HUES64 (cell line): ENCODE results near the gene PDLIM7.

Experiments used
- H3K27ac ChIP-seq: 2 replicates; pipeline ENCODE4 v1.7.0; 2013; ENCODE audit warnings: low read depth, low read length, inconsistent platforms
- H3K27me3 ChIP-seq: 2 replicates; pipeline ENCODE4 v1.6.1; 2013; ENCODE audit warnings: mild to moderate bottlenecking, low read length; ENCODE audit not compliant: insufficient read depth
- H3K36me3 ChIP-seq: 2 replicates; pipeline ENCODE4 v1.6.1; 2013; ENCODE audit warnings: mild to moderate bottlenecking, low read length; ENCODE audit not compliant: insufficient read depth
- H3K4me1 ChIP-seq: 2 replicates; pipeline ENCODE4 v1.6.1; 2013; ENCODE audit warnings: mild to moderate bottlenecking, low read length, moderate library complexity; ENCODE audit not compliant: insufficient read depth
- H3K4me3 ChIP-seq: 2 replicates; pipeline ENCODE4 v1.5.1; 2013; ENCODE audit warnings: mild to moderate bottlenecking, low read length, moderate library complexity
- H3K9ac ChIP-seq: 2 replicates; pipeline ENCODE4 v1.6.1; 2013; ENCODE audit warnings: mild to moderate bottlenecking, low read depth, low read length
- H3K9me3 ChIP-seq: 2 replicates; pipeline ENCODE4 v1.6.1; 2013; ENCODE audit warnings: low read depth, low read length; ENCODE audit not compliant: insufficient read depth
- WGBS: fragments of 150-250, 120-280 bp; methylation state at CpG from one replicate; pipeline ENCODE4 v1.1.7; 2013; ENCODE audit warnings: missing lambda C conversion rate; 5-methylcytosine and 5-hydroxymethylcytosine counted together

PDLIM7 gene

GRCh38 chr5:177435847-177436536, 61.4 kb downstream of the PDLIM7 start:
- H3K27me3 ChIP-seq, result no peaks in the 10 kb centered on the region
- H3K4me1 ChIP-seq, result no peaks in the 10 kb centered on the region; the same call in 1 of the 2 replicates
- peaks cover 65% of the 10 kb centered on the region for H3K36me3 ChIP-seq
- 93% methylated on average over 37 of the region's 37 CpGs for WGBS
- H3K4me3 ChIP-seq, result no peak overlapping the region
- no peak overlapping the region for H3K9ac ChIP-seq
- no peaks in the 10 kb centered on the region for H3K9me3 ChIP-seq
- H3K27ac ChIP-seq, result no peak overlapping the region

DNA sequence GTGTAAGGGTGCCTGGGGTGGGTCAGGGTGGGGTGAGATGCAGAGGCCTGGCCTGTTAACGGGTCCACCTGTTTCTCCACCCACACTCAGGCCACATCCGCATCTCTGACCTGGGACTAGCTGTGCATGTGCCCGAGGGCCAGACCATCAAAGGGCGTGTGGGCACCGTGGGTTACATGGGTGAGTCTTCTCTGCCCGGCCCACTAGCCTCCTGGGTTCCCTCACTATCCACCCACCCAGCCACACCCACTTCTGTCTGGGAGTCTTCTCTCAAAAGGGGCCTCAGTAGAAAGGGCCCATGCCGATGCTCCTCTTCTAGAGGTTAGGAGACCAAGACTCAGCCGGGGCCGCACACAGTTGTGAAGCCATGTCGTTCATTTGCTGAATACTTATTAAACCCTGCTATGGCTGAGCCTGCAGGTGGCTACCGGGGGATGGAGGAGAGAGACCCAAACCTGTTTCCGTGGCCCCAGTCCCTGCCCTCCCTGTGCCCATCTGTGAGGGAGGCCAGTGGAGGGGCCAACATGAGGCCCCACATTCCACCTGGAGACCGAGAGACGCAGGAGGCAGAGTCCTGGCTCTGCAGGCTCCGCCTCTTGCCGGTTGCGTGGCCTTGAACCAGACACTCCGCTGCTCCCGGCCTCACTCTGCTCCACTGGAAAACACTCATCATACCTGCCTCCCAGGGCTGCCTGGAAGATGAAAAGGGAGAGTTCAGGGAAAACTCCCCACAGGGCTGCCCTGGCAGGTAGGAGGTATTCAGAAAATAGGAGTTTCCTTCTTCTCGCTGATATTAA, 62.3 kb downstream of the PDLIM7 start:
- H3K4me1 ChIP-seq, result no peaks in the 10 kb centered on the region; the same call in 1 of the 2 replicates
- peaks cover 66% of the 10 kb centered on the region for H3K36me3 ChIP-seq
- H3K27ac ChIP-seq, result no peak overlapping the region
- no peak overlapping the region for H3K4me3 ChIP-seq
- H3K27me3 ChIP-seq, result no peaks in the 10 kb centered on the region
- no peak overlapping the region for H3K9ac ChIP-seq
- no peaks in the 10 kb centered on the region for H3K9me3 ChIP-seq
- 97% methylated on average over 20 of the region's 20 CpGs for WGBS

- 93% methylated on average over 8 of the region's 8 CpGs for WGBS
- H3K9ac ChIP-seq, result no peak overlapping the region
- H3K4me3 ChIP-seq, result no peak overlapping the region
- H3K4me1 ChIP-seq, result no peaks in the 10 kb centered on the region; the same call in 1 of the 2 replicates
- H3K9me3 ChIP-seq, result no peaks in the 10 kb centered on the region
- H3K27me3 ChIP-seq, result no peaks in the 10 kb centered on the region
- no peak overlapping the region for H3K27ac ChIP-seq
- H3K36me3 ChIP-seq, result peaks cover 66% of the 10 kb centered on the region
These were observed 63.0 kb downstream of the PDLIM7 start for GRCh38 chr5:177434437-177434836.

DNA sequence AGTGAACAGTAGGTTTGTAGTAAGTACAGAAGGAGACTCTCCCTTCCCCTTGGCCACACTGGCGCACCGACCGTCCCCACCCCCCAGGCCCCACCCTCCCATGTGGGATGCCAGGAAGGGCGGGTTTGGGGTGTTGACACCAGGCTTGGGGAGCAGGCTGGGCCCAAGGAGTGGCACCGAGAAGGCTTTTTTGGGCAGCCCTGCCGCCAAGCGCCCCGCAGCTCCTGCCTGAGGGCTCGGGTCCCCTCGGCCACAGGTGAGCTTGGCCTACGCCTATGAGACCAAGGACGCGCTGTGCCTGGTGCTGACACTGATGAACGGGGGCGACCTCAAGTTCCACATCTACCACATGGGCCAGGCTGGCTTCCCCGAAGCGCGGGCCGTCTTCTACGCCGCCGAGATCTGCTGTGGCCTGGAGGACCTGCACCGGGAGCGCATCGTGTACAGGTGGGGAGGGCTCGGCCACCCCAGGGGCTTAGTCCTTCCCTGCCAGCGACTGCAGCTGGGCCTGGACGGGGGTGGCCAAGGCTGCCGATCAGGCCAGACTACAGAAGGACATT, 63.7 kb downstream of the PDLIM7 start:
- WGBS, result 95% methylated on average over 29 of the region's 29 CpGs
- H3K27me3 ChIP-seq, result no peaks in the 10 kb centered on the region
- H3K4me3 ChIP-seq, result no peak overlapping the region
- H3K27ac ChIP-seq, result no peak overlapping the region
- no peaks in the 10 kb centered on the region for H3K9me3 ChIP-seq
- peaks cover 63% of the 10 kb centered on the region for H3K36me3 ChIP-seq
- H3K9ac ChIP-seq, result no peak overlapping the region
- no peaks in the 10 kb centered on the region; the same call in 1 of the 2 replicates for H3K4me1 ChIP-seq
